AG04450 (cell line): ENCODE measurements around the gene DDX1. TPM values are rescaled to one million over a fixed set of nuclear protein-coding genes. Genes with fewer than 3 reads are reported as not detected.

Source experiments
- CTCF ChIA-PET: fragments of 300-600, 350-600 bp; formaldehyde crosslinking; extraction: SDS; loops from one replicate; lab custom pipeline; 2022; ENCODE audit warnings: antibody characterized with exemption, inconsistent platforms; lab: Charles Lee
- POLR2A ChIA-PET: fragments of 350-600 bp; formaldehyde crosslinking; extraction: SDS; loops from one replicate; lab custom pipeline; 2021; ENCODE audit warnings: antibody characterized with exemption, inconsistent platforms; lab: Yijun Ruan, JAX
- DNase-seq: peaks from one replicate; pipeline ENCODE4 v3.0.0-alpha.2; 2011; ENCODE audit warnings: low read depth, low spot score
- H3K27ac ChIP-seq: one replicate; pipeline ENCODE4 v1.5.1; 2012; ENCODE audit warnings: low read depth, low read length, control low read depth
- H3K27me3 ChIP-seq: one replicate; pipeline ENCODE4 v1.6.0; 2012; ENCODE audit warnings: low read length; ENCODE audit not compliant: control insufficient read depth, insufficient read depth
- H3K4me3 ChIP-seq: 2 replicates; pipeline ENCODE4 v1.5.1; 2011; ENCODE audit warnings: mild to moderate bottlenecking, low read depth, low read length, control low read depth
- H3K9me3 ChIP-seq: 2 replicates; pipeline ENCODE4 v1.5.1; 2012; ENCODE audit warnings: low read length; ENCODE audit not compliant: control insufficient read depth, insufficient read depth
- polyA plus RNA-seq: library from polyadenylated mRNA; depleted of rRNA; stranded (reverse); fragments of >200 nt; gene quantifications from 2 replicates; pipeline ENCODE4 v1.2.3, GENCODE V29; 2011
- TF ChIP-seq, protein P1 (sequence below): IDR thresholded peaks from 2 replicates; pipeline ENCODE4 v1.5.1; 2011; ENCODE audit warnings: low read depth, low read length, control low read depth, inconsistent platforms

Gene DDX1
- polyA plus RNA-seq, 1 experiment = 171 TPM

DNA sequence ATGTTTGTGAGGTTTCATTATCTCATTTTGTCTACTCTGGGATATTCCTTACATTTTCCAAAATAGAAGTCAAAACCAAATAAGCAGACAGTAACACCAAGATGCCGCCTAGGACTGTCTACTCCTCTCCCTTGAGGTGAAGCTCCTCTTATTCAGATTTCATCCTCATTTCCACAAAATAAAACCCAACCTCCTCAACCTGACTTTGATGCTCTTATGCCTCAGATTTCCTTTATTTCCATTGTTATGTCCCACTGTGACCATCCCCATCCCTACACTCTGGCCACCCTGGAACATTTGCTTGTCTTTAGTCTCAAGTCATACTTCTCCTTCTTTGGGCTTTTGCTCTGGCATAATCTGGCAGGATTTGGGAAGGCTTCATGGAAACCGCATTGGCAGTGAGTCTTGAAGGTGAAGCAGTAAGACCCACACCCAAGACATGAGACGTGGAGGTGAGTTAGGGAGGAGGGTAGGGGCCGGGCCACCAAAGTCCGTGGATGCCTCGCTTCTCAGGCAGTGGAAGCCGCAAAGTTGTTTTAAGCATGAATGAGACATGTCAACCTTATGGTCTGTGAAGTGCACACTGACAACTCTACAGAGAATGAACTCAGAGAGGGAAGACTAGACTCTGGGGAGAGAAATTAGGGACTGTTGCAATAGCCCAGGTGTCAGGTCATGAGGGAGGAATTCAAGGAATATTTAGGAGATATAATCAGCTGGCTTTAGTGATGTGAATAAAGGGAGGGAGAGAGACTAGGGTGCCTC, 63.6 kb downstream of the DDX1 start:
- TF ChIP-seq, protein P1, sequence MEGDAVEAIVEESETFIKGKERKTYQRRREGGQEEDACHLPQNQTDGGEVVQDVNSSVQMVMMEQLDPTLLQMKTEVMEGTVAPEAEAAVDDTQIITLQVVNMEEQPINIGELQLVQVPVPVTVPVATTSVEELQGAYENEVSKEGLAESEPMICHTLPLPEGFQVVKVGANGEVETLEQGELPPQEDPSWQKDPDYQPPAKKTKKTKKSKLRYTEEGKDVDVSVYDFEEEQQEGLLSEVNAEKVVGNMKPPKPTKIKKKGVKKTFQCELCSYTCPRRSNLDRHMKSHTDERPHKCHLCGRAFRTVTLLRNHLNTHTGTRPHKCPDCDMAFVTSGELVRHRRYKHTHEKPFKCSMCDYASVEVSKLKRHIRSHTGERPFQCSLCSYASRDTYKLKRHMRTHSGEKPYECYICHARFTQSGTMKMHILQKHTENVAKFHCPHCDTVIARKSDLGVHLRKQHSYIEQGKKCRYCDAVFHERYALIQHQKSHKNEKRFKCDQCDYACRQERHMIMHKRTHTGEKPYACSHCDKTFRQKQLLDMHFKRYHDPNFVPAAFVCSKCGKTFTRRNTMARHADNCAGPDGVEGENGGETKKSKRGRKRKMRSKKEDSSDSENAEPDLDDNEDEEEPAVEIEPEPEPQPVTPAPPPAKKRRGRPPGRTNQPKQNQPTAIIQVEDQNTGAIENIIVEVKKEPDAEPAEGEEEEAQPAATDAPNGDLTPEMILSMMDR = no peak
- DNase-seq = no peak
- ChIA-PET CTCF (no interaction called here), POLR2A (no interaction called here)
- Histone ChIP-seq H3K4me3 (no peak overlapping the region), H3K27me3 (peaks cover 2% of the 10 kb centered on the region), H3K9me3 (no peaks in the 10 kb centered on the region; the same call in 1 of the 2 replicates), H3K27ac (no peak overlapping the region)

DNA sequence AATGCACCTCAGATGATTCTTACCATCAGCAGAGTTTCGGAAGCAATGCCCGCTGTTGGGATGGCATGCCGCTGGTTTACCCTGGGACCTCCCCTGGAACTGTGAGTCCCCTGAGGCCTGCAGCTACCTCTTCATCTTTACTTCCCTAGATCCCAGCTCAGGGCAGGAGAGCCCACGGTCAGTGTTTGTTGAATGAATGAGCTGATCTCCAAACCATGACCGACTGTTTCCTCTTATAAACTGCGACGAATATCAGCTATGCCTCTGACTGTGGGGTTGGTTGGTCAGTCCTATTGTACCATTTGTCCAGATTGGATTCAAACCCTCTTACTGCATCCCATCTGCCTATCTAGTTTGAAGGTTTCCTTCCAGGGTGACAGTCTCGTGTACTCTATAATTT, 64.4 kb downstream of the DDX1 start:
- H3K4me3 ChIP-seq = no peak overlapping the region
- POLR2A ChIA-PET = no interaction called here
- no peak for DNase-seq
- peaks cover 1% of the 10 kb centered on the region for H3K27me3 ChIP-seq
- TF ChIP-seq, protein P1 = no peak
- no peaks in the 10 kb centered on the region; the same call in 1 of the 2 replicates for H3K9me3 ChIP-seq
- no peak overlapping the region for H3K27ac ChIP-seq
- CTCF ChIA-PET = no interaction called here

GRCh38 chr2:15657759-15658158, 66.1 kb downstream of the DDX1 start:
- no peaks in the 10 kb centered on the region; the same call in 1 of the 2 replicates for H3K9me3 ChIP-seq
- ChIA-PET CTCF (interaction anchor here (1.1 kb wide), 1 partner anchor 1100 kb away, joined by 3 read pairs; no protein-coding TSS in a partner anchor), POLR2A (no interaction called here)
- TF ChIP-seq, protein P1 = no peak
- H3K4me3 ChIP-seq = no peak overlapping the region
- H3K27ac ChIP-seq = no peak overlapping the region
- peaks cover 2% of the 10 kb centered on the region for H3K27me3 ChIP-seq
- DNase-seq = no peak

DNA sequence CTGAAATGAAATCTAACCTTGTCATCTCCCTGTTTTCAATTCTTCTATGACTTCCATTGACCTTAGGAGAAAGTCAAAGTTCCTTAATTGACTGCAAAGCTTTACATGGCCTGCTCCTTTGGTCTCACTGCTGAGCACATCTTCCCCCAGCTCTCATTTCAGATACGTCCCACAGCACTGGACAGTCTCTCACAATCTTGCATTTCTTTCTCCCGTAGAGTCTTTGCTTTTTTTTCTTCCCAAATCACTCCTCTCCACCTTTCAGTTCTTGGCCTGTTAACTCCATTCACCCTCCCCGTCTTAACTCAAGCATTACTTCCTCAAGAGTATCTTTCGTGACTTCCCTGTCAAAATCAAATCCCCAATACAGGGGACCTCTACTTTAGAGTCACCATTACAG, 67.2 kb downstream of the DDX1 start:
- ChIA-PET POLR2A (no interaction called here), CTCF (no interaction called here)
- DNase-seq = no peak
- no peak overlapping the region for H3K27ac ChIP-seq
- no peak overlapping the region for H3K4me3 ChIP-seq
- TF ChIP-seq, protein P1 = no peak
- H3K27me3 ChIP-seq = peaks cover 2% of the 10 kb centered on the region
- H3K9me3 ChIP-seq = no peaks in the 10 kb centered on the region; the same call in 1 of the 2 replicates
